ENCODE measurements around the gene CTAG1A.
A peak's percentile ranks its signal among the peaks of the same experiment; 100 is the strongest.

Gene CTAG1A

GRCh38 chrX:154541589-154541895 is 43.4 kb upstream of the CTAG1A start:
- H3K4me3 ChIP-seq (replicated peaks; ENCODE audit: insufficient read depth, low read length) = no peak overlapping the region
- no peak for DNase-seq (ENCODE audit: low read depth in 1 of 2, low spot score in 1 of 2)
- no peaks in the 10 kb centered on the region for H3K27me3 ChIP-seq (ENCODE audit: insufficient read depth, poor library complexity, severe bottlenecking)
- H3K27ac ChIP-seq (replicated peaks) = peak overlapping the region; percentile 82
- no peak for TF ChIP-seq SPI1 (IDR thresholded peaks at IDR 0.05; ENCODE audit: borderline replicate concordance, low read depth)
- TF ChIP-seq GABPA (IDR thresholded peaks at IDR 0.05; ENCODE audit: low read depth) = no peak
- TF ChIP-seq REST (IDR thresholded peaks at IDR 0.05; ENCODE audit: insufficient replicate concordance, low read depth) = no peak

- TF ChIP-seq SPI1 (IDR thresholded peaks at IDR 0.05; ENCODE audit: borderline replicate concordance, low read depth) (peak; percentile 62; the same call in 1 of the 2 replicates), POLR2AphosphoS5 (IDR thresholded peaks at IDR 0.05; ENCODE audit: low read depth) (no peak)
- peak overlapping the region; percentile 82 for H3K27ac ChIP-seq (replicated peaks)
- peak overlapping the region; percentile 4; the same call in 1 of the 2 replicates for H3K4me3 ChIP-seq (replicated peaks; ENCODE audit: insufficient read depth, low read length)
- DNase-seq (ENCODE audit: low read depth in 1 of 2, low spot score in 1 of 2) = peak; percentile 75 to 85
- H3K27me3 ChIP-seq (ENCODE audit: insufficient read depth, poor library complexity, severe bottlenecking) = no peaks in the 10 kb centered on the region
Observed at GRCh38 chrX:154541896-154542722, 42.8 kb upstream of the CTAG1A start.

- TF ChIP-seq POLR2AphosphoS5 (IDR thresholded peaks at IDR 0.05; ENCODE audit: low read depth) (no peak), SPI1 (IDR thresholded peaks at IDR 0.05; ENCODE audit: borderline replicate concordance, low read depth) (peak; percentile 98), REST (IDR thresholded peaks at IDR 0.05; ENCODE audit: insufficient replicate concordance, low read depth) (peak; percentile 82), GABPA (IDR thresholded peaks at IDR 0.05; ENCODE audit: low read depth) (no peak)
- TF ChIP-seq, protein P1, sequence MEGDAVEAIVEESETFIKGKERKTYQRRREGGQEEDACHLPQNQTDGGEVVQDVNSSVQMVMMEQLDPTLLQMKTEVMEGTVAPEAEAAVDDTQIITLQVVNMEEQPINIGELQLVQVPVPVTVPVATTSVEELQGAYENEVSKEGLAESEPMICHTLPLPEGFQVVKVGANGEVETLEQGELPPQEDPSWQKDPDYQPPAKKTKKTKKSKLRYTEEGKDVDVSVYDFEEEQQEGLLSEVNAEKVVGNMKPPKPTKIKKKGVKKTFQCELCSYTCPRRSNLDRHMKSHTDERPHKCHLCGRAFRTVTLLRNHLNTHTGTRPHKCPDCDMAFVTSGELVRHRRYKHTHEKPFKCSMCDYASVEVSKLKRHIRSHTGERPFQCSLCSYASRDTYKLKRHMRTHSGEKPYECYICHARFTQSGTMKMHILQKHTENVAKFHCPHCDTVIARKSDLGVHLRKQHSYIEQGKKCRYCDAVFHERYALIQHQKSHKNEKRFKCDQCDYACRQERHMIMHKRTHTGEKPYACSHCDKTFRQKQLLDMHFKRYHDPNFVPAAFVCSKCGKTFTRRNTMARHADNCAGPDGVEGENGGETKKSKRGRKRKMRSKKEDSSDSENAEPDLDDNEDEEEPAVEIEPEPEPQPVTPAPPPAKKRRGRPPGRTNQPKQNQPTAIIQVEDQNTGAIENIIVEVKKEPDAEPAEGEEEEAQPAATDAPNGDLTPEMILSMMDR (IDR thresholded peaks at IDR 0.05; ENCODE audit: insufficient read depth, low read length) = no peak
- peak overlapping the region; percentile 82 for H3K27ac ChIP-seq (replicated peaks)
- peak; percentile 84 to 98 for DNase-seq (ENCODE audit: low read depth in 1 of 2, low spot score in 1 of 2)
- peak overlapping the region; percentile 13; the same call in 1 of the 2 replicates for H3K4me3 ChIP-seq (replicated peaks; ENCODE audit: insufficient read depth, low read length)
- H3K27me3 ChIP-seq (ENCODE audit: insufficient read depth, poor library complexity, severe bottlenecking) = no peaks in the 10 kb centered on the region
Observed at GRCh38 chrX:154542723-154543424, 42.1 kb upstream of the CTAG1A start.

GRCh38 chrX:154545673-154546274 is 39.2 kb upstream of the CTAG1A start:
- no peak for DNase-seq (ENCODE audit: low read depth in 1 of 2, low spot score in 1 of 2)

More at GRCh38 chrX:154545673-154546274, 39.2 kb upstream of the CTAG1A start:
- Histone ChIP-seq H3K4me3 (replicated peaks; ENCODE audit: insufficient read depth, low read length) (peak overlapping the region; percentile 50), H3K27me3 (ENCODE audit: insufficient read depth, poor library complexity, severe bottlenecking) (no peaks in the 10 kb centered on the region), H3K27ac (replicated peaks) (peak overlapping the region; percentile 89; the same call in 1 of the 2 replicates)
- no peak for TF ChIP-seq GABPA (IDR thresholded peaks at IDR 0.05; ENCODE audit: low read depth)
- TF ChIP-seq SPI1 (IDR thresholded peaks at IDR 0.05; ENCODE audit: borderline replicate concordance, low read depth) = no peak
- TF ChIP-seq, protein P1 (IDR thresholded peaks at IDR 0.05; ENCODE audit: insufficient read depth, low read length) = no peak
- TF ChIP-seq POLR2AphosphoS5 (IDR thresholded peaks at IDR 0.05; ENCODE audit: low read depth) = no peak
- TF ChIP-seq REST (IDR thresholded peaks at IDR 0.05; ENCODE audit: insufficient replicate concordance, low read depth) = no peak

Data from HL-60 (cell line).